ENCODE measurements around the gene SMYD5. TPM values are rescaled to one million over a fixed set of nuclear protein-coding genes. Genes with fewer than 3 reads are reported as not detected.
"Not testable (repeated sequence)": the region's sequence is repeated elsewhere in the genome, so short reads cannot be mapped to it uniquely, and the experiment has no call there.

SMYD5 gene
- total RNA-seq: 24.0 and 28.3 TPM in 2 replicates

GRCh38 chr2:73214120-73215035 lies at the start of gene SMYD5:
Gene SMYD5 (plus strand): TSS chr2:73214245. CDS start chr2:73214267, 22 bp downstream.
- intact Hi-C loops (cut with micrococcal nuclease): loop anchor here (1.0 to 5.0 kb wide), 8 partner anchors 19 to 523 kb away; partner anchors contain the start of genes ALMS1, EGR4, FBXO41 and PRADC1

GRCh38 chr2:73165978-73166377 lies 48.1 kb upstream of the SMYD5 start:
- intact Hi-C loops (cut with micrococcal nuclease): not testable (repeated sequence)

- intact Hi-C loops (cut with micrococcal nuclease): not testable (repeated sequence)
These were observed 47.2 kb upstream of the SMYD5 start for GRCh38 chr2:73166813-73167212.

GRCh38 chr2:73168348-73168747 lies 45.7 kb upstream of the SMYD5 start:
- intact Hi-C loops (cut with micrococcal nuclease): not testable (repeated sequence)

GRCh38 chr2:73170341-73170740 lies 43.7 kb upstream of the SMYD5 start:
- intact Hi-C loops (cut with micrococcal nuclease): not testable (repeated sequence)

GRCh38 chr2:73172963-73173362 lies 41.1 kb upstream of the SMYD5 start:
- intact Hi-C loops (cut with micrococcal nuclease): no loop called here

GRCh38 chr2:73173781-73174180 lies 40.3 kb upstream of the SMYD5 start:
- intact Hi-C loops (cut with micrococcal nuclease): no loop called here

GRCh38 chr2:73174244-73174643 lies 39.8 kb upstream of the SMYD5 start:
- intact Hi-C loops (cut with micrococcal nuclease): no loop called here

GRCh38 chr2:73174941-73175662 lies 38.9 kb upstream of the SMYD5 start:
- intact Hi-C loops (cut with micrococcal nuclease): loop anchor here (5.0 kb wide), 1 partner anchor 203 kb away; no protein-coding TSS in a partner anchor

GRCh38 chr2:73175663-73176204 lies 38.3 kb upstream of the SMYD5 start:
- intact Hi-C loops (cut with micrococcal nuclease): loop anchor here (2.0 to 5.0 kb wide), 3 partner anchors 115 to 405 kb away; no protein-coding TSS in a partner anchor

GRCh38 chr2:73176205-73176880 lies 37.7 kb upstream of the SMYD5 start:
- intact Hi-C loops (cut with micrococcal nuclease): loop anchor here (2.0 to 5.0 kb wide), 3 partner anchors 114 to 406 kb away; no protein-coding TSS in a partner anchor

GRCh38 chr2:73176881-73177644 lies 37.0 kb upstream of the SMYD5 start:
- intact Hi-C loops (cut with micrococcal nuclease): loop anchor here (1.0 to 5.0 kb wide), 12 partner anchors 14 to 406 kb away; partner anchors contain the start of genes ALMS1, CCT7 and SFXN5

GRCh38 chr2:73177645-73178255 lies 36.3 kb upstream of the SMYD5 start:
- intact Hi-C loops (cut with micrococcal nuclease): loop anchor here (1.0 to 5.0 kb wide), 12 partner anchors 14 to 407 kb away; partner anchors contain the start of genes ALMS1, CCT7 and SFXN5

- intact Hi-C loops (cut with micrococcal nuclease): no loop called here
These were observed 28.1 kb upstream of the SMYD5 start for GRCh38 chr2:73185965-73186364.

- intact Hi-C loops (cut with micrococcal nuclease): no loop called here
These were observed 26.5 kb upstream of the SMYD5 start for GRCh38 chr2:73187549-73187948.

- intact Hi-C loops (cut with micrococcal nuclease): no loop called here
These were observed 16.5 kb upstream of the SMYD5 start for GRCh38 chr2:73197579-73197978.

- intact Hi-C loops (cut with micrococcal nuclease): not testable (repeated sequence)
These were observed 13.8 kb upstream of the SMYD5 start for GRCh38 chr2:73200281-73200680.

GRCh38 chr2:73202156-73203054 lies 11.6 kb upstream of the SMYD5 start, which contains the start of gene NOTO:
Gene NOTO (plus strand): TSS chr2:73202574. CDS start chr2:73202667, 93 bp downstream.
- intact Hi-C loops (cut with micrococcal nuclease): no loop called here

Data from T-helper 1 cell treated with Interleukin-12 subunit alpha and Interleukin-12 subunit beta and Interleukin-4 antibody, amounts not matched to agents 30 ng/mL and 1 ng/mL, for 36 hours (primary cell).